GM12801 (cell line): ENCODE data around the gene PLCL2.

ENCODE experiments used
- CTCF ChIP-seq: IDR thresholded peaks from one replicate; pipeline ENCODE4 v1.5.1; 2011; ENCODE audit warnings: control low read depth; ENCODE audit not compliant: insufficient read length; ENCODE audit errors: extremely low read depth

PLCL2 gene

GRCh38 chr3:16906682-16907081 is 21.9 kb downstream of the PLCL2 start:
- no peak for TF ChIP-seq CTCF

- no peak for TF ChIP-seq CTCF
Measured at GRCh38 chr3:16907243-16907642, 22.5 kb downstream of the PLCL2 start.

GRCh38 chr3:16908016-16908807 is 23.5 kb downstream of the PLCL2 start:
- no peak for TF ChIP-seq CTCF

- no peak for TF ChIP-seq CTCF
Measured at GRCh38 chr3:16908896-16909295, 24.1 kb downstream of the PLCL2 start.

- no peak for TF ChIP-seq CTCF
Measured at GRCh38 chr3:16909802-16910201, 25.0 kb downstream of the PLCL2 start.

GRCh38 chr3:16910207-16910606 is 25.5 kb downstream of the PLCL2 start:
- no peak for TF ChIP-seq CTCF

- no peak for TF ChIP-seq CTCF
Measured at GRCh38 chr3:16911916-16912315, 27.2 kb downstream of the PLCL2 start.
